Common myeloid progenitor, CD34-positive (primary cell): ENCODE data around the gene GLG1.
A peak's percentile ranks its signal among the peaks of the same experiment; 100 is the strongest.
"Not testable (repeated sequence)": the region's sequence is repeated elsewhere in the genome, so short reads cannot be mapped to it uniquely, and the experiment has no call there.

ENCODE experiments used
- CTCF ChIA-PET: fragments of 350-600 bp; sonication (Branson Sonifier 250); formaldehyde crosslinking; loops from one replicate; lab custom pipeline; 2021; ENCODE audit warnings: antibody characterized with exemption; lab: Charles Lee
- POLR2A ChIA-PET: fragments of 350-600 bp; sonication (Branson Sonifier 250); formaldehyde crosslinking; loops from one replicate; lab custom pipeline; 2021; ENCODE audit warnings: antibody characterized with exemption; lab: Charles Lee
- DNase-seq, 3 donors: peaks; one replicate each; pipeline versions ENCODE4 v3.0.0 to v3.0.0-alpha.2; 2013
- H3K27ac ChIP-seq, 2 experiments: 1 replicate in 1 of 2; 2 replicates in 1 of 2; pipeline ENCODE4 v1.7.0; 2013; ENCODE audit warnings: inconsistent platforms in 2 of 2, low read length in 2 of 2, mild to moderate bottlenecking in 2 of 2, low read depth in 1 of 2, moderate library complexity in 1 of 2; ENCODE audit not compliant: severe bottlenecking in 2 of 2, insufficient read depth in 1 of 2, poor library complexity in 1 of 2
- H3K27me3 ChIP-seq, 5 experiments: replicated peaks in 2 of 5; 1 replicate in 3 of 5; 2 replicates in 2 of 5; pipeline versions ENCODE4 v1.6.1 to v1.7.0; 2013; ENCODE audit warnings: low read length in 4 of 5, mild to moderate bottlenecking in 2 of 5, moderate library complexity in 2 of 5, inconsistent platforms in 1 of 5; ENCODE audit not compliant: insufficient read depth in 5 of 5, control insufficient read depth in 4 of 5
- H3K36me3 ChIP-seq, 4 experiments: 1 replicate in 2 of 4; 2 replicates in 2 of 4; pipeline versions ENCODE4 v1.6.1 to v1.7.0; 2013; ENCODE audit warnings: low read length in 3 of 4, control low read depth in 1 of 4, mild to moderate bottlenecking in 1 of 4; ENCODE audit not compliant: control insufficient read depth in 4 of 4, insufficient read depth in 4 of 4
- H3K4me1 ChIP-seq, 4 experiments: 1 replicate in 3 of 4; 2 replicates in 1 of 4; pipeline versions ENCODE4 v1.6.1 to v1.7.1; 2013; ENCODE audit warnings: low read length in 3 of 4, mild to moderate bottlenecking in 3 of 4, control low read depth in 1 of 4, inconsistent platforms in 1 of 4, moderate library complexity in 1 of 4; ENCODE audit not compliant: control insufficient read depth in 4 of 4, insufficient read depth in 4 of 4; ENCODE audit errors: control extremely low read depth in 1 of 4
- H3K4me3 ChIP-seq, 7 experiments: 1 replicate in 4 of 7; 2 replicates in 3 of 7; pipeline versions ENCODE4 v1.5.1 to v1.7.0; 2013; ENCODE audit warnings: mild to moderate bottlenecking in 7 of 7, low read length in 6 of 7, moderate library complexity in 6 of 7, inconsistent platforms in 2 of 7, low read depth in 2 of 7, control low read depth in 1 of 7; ENCODE audit not compliant: insufficient read depth in 4 of 7, control insufficient read depth in 1 of 7; ENCODE audit errors: extremely low read depth in 1 of 7
- H3K9me3 ChIP-seq, 5 experiments: 1 replicate in 4 of 5; 2 replicates in 1 of 5; pipeline versions ENCODE4 v1.6.1 to v1.7.1; 2013; ENCODE audit warnings: low read length in 4 of 5, mild to moderate bottlenecking in 2 of 5, inconsistent platforms in 1 of 5, low read depth in 1 of 5, moderate library complexity in 1 of 5; ENCODE audit not compliant: control insufficient read depth in 4 of 5, insufficient read depth in 2 of 5; ENCODE audit errors: control extremely low read depth in 1 of 5
- WGBS: methylation state at CpG from one replicate; pipeline ENCODE4 v1.1.5; 2013; ENCODE audit not compliant: insufficient coverage; 5-methylcytosine and 5-hydroxymethylcytosine counted together

GLG1 gene

GRCh38 chr16:74410057-74410957 lies 196.6 kb downstream of the GLG1 start:
- H3K9me3 ChIP-seq, H3K4me3 ChIP-seq: not testable (repeated sequence)

GRCh38 chr16:74409185-74409981 lies 197.5 kb downstream of the GLG1 start:
- H3K4me3 ChIP-seq, H3K4me1 ChIP-seq, H3K36me3 ChIP-seq, H3K27me3 ChIP-seq, DNase-seq, CTCF ChIA-PET, H3K27ac ChIP-seq, POLR2A ChIA-PET, H3K9me3 ChIP-seq: not testable (repeated sequence)
- no CpG with 5 or more reads among the region's 15 CpGs for WGBS

More at GRCh38 chr16:74410057-74410957, 196.6 kb downstream of the GLG1 start:
- H3K27ac ChIP-seq, DNase-seq, POLR2A ChIA-PET, CTCF ChIA-PET, H3K36me3 ChIP-seq, H3K4me1 ChIP-seq, H3K27me3 ChIP-seq: not testable (repeated sequence)
- 100% methylated on average over 1 of the region's 18 CpGs for WGBS

GRCh38 chr16:74407362-74407705 lies 199.6 kb downstream of the GLG1 start:
- POLR2A ChIA-PET, result not testable (repeated sequence)
- WGBS, result 19% methylated on average over 5 of the region's 23 CpGs

GRCh38 chr16:74406600-74407361 lies 200.1 kb downstream of the GLG1 start:
- H3K9me3 ChIP-seq, H3K27me3 ChIP-seq, H3K4me1 ChIP-seq, CTCF ChIA-PET, DNase-seq, POLR2A ChIA-PET, H3K36me3 ChIP-seq, H3K27ac ChIP-seq: not testable (repeated sequence)
- no CpG with 5 or more reads among the region's 71 CpGs for WGBS
- peak overlapping the region in 4 of 7 experiments; percentile 15 to 76 (median 48) for H3K4me3 ChIP-seq

More at GRCh38 chr16:74407362-74407705, 199.6 kb downstream of the GLG1 start:
- H3K27ac ChIP-seq, H3K9me3 ChIP-seq, CTCF ChIA-PET, H3K36me3 ChIP-seq, H3K27me3 ChIP-seq, H3K4me1 ChIP-seq: not testable (repeated sequence)
- peak in 1 of 3 donors; percentile 15 for DNase-seq
- peak overlapping the region in 5 of 7 experiments; percentile 15 to 76 (median 43) for H3K4me3 ChIP-seq

DNA sequence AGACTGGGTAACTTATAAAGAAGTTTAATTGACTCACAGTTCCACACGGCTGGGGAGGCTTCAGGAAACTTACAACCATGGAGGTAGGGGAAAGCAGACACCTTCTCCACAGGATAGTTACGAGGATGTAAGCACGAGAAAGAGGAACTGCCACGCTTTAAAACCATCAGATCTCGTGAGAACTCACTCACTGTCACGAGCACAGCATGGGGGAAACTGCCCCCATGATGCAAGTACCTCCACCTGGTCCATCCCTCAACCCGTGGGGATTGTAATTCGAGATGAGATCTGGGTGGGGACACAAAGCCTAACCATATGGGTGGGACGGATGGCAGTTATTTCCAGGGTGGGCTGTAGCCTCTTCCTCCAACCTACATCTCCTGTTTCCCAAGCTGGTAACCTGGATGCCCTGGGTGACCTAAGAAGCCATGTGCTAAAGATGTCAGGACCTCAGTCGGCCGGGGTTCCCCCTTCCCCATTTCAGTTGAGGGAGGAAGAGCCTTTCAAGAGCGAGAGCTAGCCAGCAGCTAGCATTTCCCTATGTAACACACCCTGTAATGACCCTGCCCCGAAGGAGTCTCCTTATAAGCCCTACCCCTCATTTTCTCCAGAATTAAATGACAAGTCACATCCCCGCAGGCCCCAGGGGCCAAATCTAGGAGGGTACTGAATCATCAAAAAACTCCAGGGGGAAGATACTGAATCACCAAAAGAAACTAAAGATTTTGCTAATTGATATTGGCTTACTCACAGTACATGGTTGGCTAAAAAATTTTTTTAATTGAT lies 202.6 kb downstream of the GLG1 start:
- H3K4me3 ChIP-seq, H3K27me3 ChIP-seq, CTCF ChIA-PET, H3K27ac ChIP-seq, POLR2A ChIA-PET, H3K4me1 ChIP-seq, H3K36me3 ChIP-seq, DNase-seq, H3K9me3 ChIP-seq: not testable (repeated sequence)
- WGBS, result no CpG with 5 or more reads among the region's 14 CpGs

DNA sequence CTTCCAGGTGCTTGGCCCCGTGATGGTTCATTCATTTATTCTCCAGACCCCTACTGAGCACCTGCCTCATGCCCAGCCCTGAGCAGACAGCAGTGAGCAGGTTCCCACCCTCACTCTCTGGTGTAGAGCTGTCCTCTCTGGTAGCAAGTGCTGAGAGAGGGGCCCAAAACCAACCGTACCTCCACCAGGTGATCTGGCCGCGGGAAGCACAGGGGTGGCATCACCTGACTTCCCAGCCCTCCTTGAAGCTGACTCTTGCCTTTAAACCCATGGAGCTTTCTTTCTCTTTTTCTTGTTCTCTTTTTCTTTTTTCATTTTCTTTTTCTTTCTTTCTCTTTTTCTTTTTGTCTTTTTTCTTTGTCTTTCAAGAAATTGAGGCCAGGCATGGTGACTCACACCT lies 206.7 kb downstream of the GLG1 start:
- CTCF ChIA-PET, H3K27ac ChIP-seq, H3K9me3 ChIP-seq, H3K4me3 ChIP-seq, H3K27me3 ChIP-seq, POLR2A ChIA-PET, H3K36me3 ChIP-seq, DNase-seq: not testable (repeated sequence)
- 100% methylated on average over 3 of the region's 4 CpGs for WGBS
- peaks cover 0 to 26% (median 15%) of the 10 kb centered on the region in 4 experiments for H3K4me1 ChIP-seq
